Measurements from ENCODE around the gene SERPINA5.

Gene SERPINA5

DNA sequence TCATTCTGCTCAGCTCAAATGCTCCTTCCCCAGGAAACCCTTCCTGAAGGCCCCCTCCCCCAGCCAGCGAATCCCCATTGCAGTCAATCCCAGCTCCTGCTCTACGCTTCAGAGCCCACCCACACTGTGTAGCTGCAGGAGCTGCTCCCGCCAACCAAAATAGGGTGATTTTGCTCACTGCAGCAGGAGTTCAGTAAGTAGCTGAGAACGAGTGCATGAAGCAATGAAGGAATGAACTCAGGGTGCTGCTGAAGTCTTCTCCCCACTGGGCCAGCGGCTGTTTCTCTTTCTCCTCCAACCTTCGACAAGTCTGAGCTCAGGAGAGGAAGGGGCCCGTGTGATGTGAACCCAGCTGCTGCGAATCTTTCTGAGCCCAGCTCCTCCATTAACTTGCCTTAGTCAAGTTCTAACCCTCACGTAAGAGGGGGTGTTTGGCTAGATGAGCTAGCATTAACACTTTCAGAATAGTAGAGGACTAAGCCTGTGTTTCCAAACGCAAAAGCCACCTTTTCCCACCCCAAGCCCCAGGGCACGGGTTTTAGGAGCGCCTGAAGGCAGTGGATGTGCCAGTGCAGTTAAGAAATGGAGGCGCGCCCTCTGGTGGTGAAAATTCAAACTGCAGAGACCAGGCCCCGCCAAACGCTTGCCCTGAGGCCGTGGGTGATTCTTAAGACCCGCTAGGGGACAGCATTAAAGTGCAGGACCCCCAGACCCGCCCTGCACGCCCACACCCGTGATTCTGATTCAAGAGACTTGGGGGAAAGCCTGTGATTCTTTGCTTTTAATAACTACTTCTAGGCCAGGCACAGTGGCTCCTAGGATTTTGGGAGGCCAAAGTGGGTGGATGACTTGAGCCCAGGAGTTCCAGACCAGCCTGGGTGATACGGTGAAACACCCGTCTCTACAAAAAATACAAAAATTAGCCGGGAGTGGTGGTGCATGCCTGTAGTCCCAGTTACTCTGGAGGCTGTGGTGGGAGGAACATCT is 31.9 kb upstream of the SERPINA5 start:
- peak; percentile 18 for DNase-seq (ENCODE audit: low spot score)

DNA sequence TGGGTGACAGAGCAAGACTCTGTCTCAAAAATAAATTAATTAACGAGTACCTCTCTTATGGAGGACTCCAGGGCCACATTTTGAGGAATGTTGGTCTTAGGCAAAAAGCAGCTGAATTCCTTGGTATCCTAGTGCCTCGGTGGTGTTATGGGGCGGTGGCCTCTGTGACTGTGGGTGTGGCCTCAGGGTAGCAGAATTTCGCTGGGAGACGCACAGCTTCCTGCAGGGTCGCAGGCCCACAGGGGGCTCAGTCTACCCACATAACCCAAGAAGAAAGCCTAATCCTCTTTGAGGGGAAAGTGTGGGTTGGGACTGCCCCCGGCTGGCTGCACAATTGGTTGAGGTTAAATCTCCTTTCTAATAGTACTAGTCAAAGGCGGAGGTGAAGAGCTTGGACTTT is 31.2 kb upstream of the SERPINA5 start:
- DNase-seq (ENCODE audit: low spot score) = no peak

DNA sequence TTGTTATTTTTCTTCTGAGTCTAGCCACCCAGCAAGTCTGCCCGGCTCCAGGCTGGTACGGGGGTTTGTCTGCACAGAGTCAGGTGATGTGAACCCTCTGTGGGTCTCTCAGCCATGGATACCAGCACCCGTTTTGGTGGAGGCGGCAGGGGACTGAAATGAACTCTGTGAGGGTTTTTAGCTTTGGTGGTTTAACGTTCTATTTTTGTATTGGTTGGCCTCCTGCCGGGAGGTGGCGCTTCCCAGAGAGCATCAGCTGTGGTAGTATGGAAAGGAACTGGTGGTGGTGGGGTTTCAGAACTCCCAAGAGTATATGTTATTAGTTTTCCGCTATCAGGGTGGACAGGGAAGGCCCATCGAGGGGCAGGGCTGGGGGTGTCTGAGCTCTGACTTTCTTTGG is 25.2 kb upstream of the SERPINA5 start:
- DNase-seq (ENCODE audit: low spot score) = no peak

DNA sequence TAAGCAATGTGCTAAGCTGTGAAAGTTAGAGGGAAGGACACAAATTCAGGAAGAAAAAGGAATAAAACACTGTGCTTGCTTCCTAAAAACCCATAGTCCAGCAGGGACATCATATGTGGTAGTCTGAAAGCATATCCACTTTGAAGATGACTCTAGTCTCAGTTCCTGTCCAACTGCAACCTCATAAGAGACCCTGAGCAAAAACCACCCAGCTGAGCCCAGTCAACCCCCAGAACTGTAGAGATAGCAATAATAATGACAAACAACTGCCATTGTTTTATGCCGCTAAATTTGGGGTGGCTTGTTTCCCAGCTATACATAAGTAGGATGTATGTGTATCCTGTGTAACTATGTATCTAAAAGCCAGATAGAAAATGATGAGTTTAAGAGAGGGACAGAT is 23.9 kb upstream of the SERPINA5 start:
- no peak for DNase-seq (ENCODE audit: low spot score)

DNA sequence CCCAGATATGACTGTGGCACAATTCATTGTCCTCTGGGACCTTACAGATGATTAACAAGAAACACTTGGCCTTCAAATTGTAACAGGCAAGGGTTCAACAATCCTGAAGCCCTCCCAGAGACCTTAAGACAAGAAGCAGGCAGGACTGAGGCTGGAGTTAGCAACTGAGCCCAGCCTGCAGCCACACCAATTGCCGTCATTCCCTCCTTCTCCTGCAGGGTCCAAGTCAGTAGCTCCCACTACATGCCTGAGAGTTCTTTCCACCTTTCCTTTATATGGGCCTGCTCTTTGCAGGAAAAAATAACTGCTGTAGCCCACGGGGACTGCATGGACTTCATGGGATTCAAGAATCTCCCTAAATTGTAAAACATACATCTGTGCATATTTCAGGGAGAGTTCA is 22.4 kb upstream of the SERPINA5 start:
- DNase-seq (ENCODE audit: low spot score) = no peak

DNA sequence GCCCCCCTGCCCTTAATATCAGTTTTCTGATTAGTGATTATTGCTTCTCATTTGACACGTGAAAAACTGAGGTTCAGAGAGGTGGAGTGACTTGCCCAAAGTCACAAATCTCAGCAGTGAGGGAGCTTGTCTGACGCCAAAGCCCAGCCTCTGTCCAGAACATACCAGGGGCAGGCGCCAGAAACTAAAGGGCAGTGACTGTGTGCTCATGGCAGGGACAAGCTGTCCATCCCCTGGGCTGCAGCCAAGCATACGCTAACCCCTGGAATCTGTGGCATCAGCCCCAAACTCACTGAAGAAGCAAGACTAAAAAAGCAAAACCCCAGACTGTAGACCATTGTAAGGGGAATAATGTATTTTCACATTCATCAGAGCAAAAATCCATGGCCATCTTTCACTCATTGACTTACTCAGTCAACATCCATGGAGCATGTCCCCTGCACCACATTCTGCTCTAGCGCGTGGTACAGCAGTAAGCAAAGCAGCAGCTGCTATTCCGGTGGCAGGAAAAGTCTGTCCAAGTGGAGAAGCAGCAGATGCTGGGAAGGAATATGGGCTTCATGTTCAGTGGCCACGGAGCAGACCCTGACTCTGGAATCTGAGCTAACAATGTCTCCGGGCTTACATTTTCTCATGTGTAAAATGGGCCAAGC is 21.5 kb upstream of the SERPINA5 start:
- DNase-seq (ENCODE audit: low spot score) = no peak

DNA sequence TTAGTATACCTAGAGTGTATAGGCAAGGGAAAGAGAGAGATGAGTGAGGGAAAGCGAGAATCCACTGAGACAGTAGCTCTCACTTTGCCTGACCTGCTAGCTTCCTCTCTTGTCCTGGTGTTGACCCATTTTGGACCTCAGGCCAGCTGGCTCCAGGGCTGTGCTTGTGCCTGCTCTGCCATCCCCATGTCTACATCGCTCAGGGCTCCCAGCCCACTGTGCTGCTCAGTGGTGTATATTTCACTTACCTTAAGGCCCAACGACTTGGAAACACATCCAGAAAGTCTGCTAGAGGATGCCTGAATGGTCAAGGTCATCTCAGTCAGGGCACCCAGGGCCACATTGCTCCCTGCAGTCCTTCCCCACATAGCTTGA is 20.9 kb upstream of the SERPINA5 start:
- no peak for DNase-seq (ENCODE audit: low spot score)

DNA sequence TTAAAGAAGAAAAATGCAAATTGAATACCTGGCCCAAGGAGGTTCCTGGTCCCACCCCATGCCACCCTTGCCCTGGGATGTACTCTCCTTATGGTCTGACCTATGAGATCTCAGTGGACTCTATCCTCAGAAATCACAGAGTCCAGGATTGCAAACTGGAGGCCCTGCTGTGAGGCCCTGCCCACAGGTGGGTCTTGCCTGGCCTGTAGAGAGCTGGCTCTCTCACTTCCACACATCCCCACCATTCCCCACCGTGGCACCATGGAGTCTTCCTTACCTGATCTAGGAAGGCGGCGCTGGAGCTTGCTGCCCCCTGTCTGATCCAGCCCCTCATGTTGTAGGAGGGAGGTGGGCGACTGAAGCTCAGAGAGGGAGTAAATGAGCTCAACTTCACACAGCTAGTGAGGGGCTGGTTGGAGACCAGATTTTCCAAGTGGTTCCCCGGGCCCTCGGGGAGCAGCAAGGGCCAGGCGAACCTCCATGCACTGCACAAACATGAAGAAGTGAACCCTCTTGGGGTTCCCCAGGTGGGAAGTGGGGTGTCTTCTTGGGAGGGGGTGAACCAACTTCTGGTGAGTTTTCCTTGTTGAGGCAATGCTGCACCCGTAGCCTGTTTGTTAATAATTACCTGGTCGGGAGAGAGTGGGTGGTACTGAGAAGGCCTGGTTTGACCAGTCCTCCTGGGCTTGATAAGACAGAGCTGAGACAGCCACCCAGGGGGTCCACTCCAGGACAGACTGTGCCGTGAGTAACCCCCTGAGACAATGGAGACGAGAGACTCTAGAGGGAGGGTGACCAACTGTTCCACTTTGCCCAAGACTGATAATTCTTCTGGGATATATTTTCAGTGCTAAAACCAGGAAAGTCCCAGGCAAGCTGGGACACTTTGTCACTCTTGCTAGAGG is 20.2 kb upstream of the SERPINA5 start, which contains the start of gene SERPINA4:
Gene SERPINA4, plus strand, starts transcription at position 692 of the 905 bp plus-strand sequence. CDS start 2,041 bp downstream, outside the sequence.
- DNase-seq (ENCODE audit: low spot score) = no peak

DNA sequence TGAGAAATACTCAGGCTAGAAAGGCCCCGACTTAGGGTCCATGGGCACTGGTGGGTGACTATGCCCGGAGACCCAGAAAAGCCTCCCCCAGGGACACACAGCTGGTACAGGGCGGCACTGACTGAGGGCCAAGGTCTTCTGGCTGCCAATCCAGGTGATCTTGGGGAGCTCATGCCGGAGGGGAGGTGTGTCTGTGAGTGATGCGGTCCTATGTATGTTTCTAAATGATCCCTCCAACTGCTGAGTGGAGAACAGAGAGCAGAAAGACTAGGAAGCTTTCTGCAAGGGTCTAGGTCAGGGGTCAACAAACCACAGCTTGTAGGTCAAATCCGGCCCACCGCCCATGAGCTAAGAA is 19.6 kb upstream of the SERPINA5 start:
- no peak for DNase-seq (ENCODE audit: low spot score)

DNA sequence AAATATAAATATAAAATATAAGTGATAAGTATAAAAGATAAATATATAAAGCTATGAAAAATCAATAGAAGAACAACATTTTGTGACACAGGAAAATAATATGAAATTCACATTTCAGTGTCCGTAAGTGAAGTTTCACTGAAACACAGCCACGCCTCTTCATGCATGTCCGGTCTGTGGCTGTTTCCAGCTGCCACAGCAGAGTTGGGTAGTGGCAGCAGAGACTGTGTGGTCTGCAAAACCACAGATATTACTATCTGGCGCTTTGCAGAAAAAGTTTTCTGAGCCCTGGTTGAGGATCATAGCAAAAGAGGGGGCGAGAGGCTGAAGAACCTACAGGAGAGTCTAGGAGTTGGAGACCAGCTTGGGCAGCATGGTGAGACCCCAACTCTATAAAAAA is 19.2 kb upstream of the SERPINA5 start:
- no peak for DNase-seq (ENCODE audit: low spot score)

DNA sequence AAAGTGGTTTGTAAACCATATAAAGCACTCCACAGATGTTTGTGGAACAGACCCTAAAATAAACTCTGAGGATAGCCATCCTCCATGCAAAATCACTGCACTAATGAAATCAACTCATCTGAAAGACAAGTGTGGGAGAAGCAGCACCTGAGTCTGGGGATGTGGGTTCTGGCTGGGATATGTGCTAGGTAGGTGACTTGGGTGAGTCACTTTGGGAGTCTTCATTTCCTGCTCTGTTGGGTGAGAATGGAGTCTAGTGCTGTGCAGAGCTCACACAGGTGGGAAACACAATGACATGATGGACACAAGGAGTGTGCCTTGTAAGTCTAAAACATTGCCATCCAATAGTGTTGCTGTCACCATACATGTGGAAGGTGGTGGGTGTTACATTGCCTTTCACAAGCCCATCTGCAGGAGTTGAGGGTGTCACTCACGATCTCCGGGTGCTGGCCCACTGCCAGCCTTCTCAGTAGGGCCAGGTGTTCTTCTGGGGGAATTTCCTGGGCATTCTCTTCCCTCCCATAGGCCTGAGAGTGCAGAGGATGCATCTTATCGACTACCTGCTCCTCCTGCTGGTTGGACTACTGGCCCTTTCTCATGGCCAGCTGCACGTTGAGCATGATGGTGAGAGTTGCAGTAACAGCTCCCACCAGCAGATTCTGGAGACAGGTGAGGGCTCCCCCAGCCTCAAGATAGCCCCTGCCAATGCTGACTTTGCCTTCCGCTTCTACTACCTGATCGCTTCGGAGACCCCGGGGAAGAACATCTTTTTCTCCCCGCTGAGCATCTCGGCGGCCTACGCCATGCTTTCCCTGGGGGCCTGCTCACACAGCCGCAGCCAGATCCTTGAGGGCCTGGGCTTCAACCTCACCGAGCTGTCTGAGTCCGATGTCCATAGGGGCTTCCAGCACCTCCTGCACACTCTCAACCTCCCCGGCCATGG is 18.0 kb upstream of the SERPINA5 start:
- no peak for DNase-seq (ENCODE audit: low spot score)

DNA sequence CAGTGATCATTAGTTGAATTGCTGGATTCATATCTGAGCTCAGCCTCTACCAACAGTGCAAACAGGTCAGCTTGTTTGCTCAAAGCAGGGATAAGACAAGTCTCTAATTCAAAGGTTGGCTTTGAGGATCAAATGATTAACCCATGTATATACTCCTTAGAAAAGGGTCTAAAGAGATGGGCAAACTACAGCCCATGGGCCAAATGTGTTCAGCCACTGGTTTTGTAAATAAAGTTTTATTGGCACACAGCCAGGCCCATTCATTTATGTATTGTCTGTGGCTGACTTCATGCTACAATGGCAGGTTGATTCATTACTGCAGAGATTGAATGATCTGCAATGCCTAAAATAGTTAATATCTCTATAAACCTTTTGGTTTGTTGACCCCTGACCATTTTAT is 16.8 kb upstream of the SERPINA5 start:
- DNase-seq (ENCODE audit: low spot score) = no peak

DNA sequence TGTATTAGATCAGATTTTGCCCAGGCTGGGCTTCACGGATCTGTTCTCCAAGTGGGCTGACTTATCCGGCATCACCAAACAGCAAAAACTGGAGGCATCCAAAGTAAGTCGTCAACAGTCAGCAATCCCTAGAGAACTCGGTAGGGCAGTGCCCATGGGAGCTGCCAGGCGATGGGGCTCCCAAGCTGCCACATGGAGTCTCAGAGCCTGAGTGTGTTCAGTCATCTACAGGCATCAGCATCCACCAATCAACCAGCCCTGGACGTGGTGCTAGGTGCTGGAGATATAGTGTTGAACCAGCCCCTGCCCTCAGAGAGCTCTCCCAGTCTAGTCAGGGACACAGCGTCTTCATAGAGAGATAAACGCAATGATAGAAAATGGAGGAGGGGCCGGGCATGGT is 13.0 kb upstream of the SERPINA5 start:
- no peak for DNase-seq (ENCODE audit: low spot score)

DNA sequence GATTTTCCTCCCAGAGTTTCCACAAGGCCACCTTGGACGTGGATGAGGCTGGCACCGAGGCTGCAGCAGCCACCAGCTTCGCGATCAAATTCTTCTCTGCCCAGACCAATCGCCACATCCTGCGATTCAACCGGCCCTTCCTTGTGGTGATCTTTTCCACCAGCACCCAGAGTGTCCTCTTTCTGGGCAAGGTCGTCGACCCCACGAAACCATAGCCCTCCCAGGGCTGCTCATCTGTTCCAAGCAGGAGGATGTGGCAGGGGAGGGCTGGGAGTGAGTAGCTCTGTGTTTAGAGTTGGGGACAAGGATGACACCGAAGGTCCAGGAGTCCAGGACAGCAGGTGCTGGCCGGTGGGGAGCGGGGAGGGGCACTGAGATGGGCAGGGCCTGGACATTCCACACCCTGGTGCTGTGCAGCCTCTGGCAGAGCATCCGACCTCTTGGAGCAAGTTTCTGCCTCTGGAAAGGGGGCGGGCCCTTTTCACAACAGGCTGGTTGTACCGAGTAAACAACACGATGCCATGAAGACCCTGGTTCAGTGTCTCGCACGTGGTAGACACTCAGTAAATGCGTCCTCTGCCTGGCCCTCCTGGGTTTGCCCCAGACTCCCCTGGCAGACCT is 11.7 kb upstream of the SERPINA5 start:
- no peak for DNase-seq (ENCODE audit: low spot score)

DNA sequence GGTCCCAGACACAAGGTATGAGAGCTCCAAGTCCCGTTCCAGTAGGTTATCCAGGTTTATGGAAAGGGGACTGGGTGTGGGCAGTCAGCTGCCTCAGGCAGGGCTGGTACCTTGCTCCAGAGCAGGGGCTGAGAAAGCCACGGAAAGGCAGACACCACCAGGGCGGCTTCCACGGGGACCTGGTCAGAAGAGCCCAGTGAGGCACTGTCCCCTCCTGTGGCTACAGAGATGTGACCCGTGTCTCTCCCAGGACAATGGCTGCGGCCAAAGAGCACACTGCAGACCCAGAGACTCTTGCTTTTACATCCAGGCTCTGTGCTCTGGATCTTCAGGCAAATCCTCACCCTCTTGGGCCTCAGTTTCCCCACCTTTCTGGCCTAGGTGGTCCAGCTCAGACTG is 11.2 kb upstream of the SERPINA5 start:
- DNase-seq (ENCODE audit: low spot score) = no peak

DNA sequence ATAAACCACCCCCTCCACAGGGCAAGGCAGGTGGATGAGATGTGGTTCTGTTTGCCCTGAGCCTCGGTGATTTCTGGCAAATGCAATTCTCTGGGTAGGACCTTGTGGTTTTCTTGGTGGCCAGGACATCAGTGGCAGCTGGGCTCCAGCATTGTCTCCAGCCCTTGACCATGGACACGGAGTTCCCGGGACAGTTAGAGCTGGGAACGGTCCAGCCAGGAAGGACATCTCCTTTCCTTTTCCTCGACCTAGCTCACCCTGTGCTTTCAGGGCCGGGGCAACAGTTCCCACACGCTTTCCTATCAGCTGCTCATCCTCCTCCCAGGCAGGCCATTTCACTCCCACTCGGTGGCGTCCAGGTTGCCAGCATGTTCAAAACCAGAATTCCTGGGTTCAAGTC is 10.8 kb upstream of the SERPINA5 start:
- DNase-seq (ENCODE audit: low spot score) = no peak

DNA sequence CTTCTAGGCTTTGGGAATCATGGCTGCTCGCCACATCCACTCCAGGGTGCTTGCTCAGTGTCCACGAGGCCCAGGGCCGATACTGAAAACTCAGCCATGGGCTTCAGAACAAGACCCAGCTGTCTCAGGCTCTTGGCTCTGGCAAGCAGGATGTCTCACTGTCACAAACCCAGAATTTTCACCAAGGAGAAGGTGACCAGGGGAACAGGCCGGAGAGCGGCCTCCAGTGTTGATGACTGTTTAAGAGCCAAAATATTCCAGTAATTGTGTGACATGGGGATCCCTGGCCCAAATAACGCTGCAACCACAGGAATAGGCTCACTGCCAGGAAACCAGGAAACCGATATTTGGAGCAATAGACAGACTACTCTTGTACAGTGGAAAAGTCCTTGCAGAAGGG is 9.8 kb upstream of the SERPINA5 start:
- peak; percentile 14 for DNase-seq (ENCODE audit: low spot score)

DNA sequence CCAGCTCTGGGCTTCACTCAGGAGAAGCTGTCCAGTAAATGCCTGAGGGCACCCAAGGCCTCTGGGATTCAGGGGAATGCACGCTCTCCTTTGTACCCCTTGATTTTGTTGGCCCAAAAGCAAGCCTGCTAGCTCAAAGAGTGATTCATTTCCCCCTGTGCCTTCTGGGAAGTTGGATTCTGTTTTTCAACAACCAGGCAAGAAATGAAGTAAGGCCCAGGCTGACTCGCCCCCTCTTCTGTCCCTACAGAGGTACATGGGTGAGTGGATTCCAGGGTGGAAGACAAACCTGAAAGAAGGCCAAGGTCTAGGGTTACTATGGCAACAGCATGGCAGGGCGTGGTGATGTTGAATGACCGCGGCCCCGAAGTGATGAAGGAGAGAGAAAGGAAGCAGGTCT is 9.3 kb upstream of the SERPINA5 start:
- DNase-seq (ENCODE audit: low spot score) = peak; percentile 12

DNA sequence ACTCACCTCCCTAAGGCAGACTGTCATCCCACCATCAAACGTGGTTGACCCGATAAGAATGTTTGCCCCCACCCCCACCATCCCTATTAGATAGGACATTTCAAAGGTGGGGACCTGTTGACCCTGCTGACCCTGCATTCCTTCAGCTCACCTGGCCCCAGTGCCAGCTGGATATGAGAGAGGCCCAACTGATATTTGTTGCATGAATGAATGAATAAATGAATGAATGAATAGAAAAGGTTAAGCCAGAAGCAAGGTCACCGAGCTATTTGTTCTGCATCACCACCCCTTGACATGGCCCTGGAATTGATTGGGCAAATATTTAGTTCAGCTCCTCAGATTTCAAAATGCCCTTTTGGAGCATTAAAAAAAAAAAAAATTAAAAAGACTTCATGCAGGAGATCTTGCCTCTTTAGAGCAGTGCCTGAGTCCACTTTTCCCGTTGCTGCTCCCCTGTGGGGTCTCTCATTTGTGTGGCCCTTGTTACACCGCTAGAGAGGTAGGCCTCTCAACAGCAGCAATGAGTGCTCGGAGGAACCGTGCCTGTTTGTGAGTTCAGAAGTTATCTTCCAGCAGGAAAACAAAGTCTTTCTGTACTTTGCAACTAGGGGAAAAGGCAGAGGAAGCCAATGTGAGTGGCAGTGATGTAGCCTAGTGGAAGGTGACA is 8.5 kb upstream of the SERPINA5 start:
- no peak for DNase-seq (ENCODE audit: low spot score)
